ENCODE data around the gene IFFO2. TPM values are rescaled to one million over a fixed set of nuclear protein-coding genes. Genes with fewer than 3 reads are reported as not detected.

IFFO2 gene
- total RNA-seq, 6 donors from 2014 or later: 9.2 to 19.3 (median 11.0) TPM

DNA sequence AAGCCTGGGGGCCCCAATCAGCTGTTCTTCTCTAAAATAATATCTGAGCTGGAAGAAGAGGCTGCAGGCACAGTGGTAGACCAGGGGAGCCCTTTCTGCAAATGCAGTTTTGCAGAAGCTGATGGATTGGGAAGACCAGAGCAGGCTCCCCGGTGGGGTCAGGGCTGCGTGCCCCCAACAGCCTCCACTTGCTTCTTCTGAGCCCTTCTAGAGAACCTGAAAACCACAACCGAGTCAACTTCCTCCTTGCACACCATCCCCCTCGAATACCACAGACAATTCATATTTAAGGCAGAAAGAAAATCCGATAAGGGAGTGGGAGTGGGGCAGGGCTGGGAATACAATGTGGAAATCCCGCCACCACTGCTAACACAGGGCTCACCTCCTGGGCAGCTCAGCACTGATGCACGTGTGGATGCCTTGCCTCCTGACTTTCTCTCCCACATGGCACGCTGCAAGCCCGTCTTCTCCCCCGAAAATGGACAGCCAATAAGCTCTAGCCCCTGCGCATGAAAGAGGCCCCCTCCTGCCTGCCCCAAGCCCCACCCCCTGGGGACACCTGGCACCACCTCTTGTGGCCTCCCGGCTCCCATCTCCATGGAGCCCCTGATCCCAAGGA lies 28.7 kb downstream of the IFFO2 start:
- H3K27ac ChIP-seq: peak overlapping the region; percentile 79 to 90 (median 88)
- no peaks in the 10 kb centered on the region for H3K9me3 ChIP-seq
- DNase-seq (no peak), ATAC-seq (ENCODE audit: low FRiP score in 2 of 2) (no peak)
- TF ChIP-seq EP300 (IDR thresholded peaks at IDR 0.05) (no peak), POLR2AphosphoS5 (IDR thresholded peaks at IDR 0.05) (no peak), POLR2A (IDR thresholded peaks at IDR 0.05) (no peak)
- TF ChIP-seq, protein P1, sequence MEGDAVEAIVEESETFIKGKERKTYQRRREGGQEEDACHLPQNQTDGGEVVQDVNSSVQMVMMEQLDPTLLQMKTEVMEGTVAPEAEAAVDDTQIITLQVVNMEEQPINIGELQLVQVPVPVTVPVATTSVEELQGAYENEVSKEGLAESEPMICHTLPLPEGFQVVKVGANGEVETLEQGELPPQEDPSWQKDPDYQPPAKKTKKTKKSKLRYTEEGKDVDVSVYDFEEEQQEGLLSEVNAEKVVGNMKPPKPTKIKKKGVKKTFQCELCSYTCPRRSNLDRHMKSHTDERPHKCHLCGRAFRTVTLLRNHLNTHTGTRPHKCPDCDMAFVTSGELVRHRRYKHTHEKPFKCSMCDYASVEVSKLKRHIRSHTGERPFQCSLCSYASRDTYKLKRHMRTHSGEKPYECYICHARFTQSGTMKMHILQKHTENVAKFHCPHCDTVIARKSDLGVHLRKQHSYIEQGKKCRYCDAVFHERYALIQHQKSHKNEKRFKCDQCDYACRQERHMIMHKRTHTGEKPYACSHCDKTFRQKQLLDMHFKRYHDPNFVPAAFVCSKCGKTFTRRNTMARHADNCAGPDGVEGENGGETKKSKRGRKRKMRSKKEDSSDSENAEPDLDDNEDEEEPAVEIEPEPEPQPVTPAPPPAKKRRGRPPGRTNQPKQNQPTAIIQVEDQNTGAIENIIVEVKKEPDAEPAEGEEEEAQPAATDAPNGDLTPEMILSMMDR (IDR thresholded peaks at IDR 0.05): no peak
- peaks cover 59 to 75% (median 67%) of the 10 kb centered on the region in 4 donors for H3K4me1 ChIP-seq
- H3K27me3 ChIP-seq: no peaks in the 10 kb centered on the region
- no peaks in the 10 kb centered on the region for H3K36me3 ChIP-seq
- 42 to 54% methylated on average over 7 to 12 of the region's 12 CpGs for WGBS, 2 donors
- no peak overlapping the region for H3K4me3 ChIP-seq

DNA sequence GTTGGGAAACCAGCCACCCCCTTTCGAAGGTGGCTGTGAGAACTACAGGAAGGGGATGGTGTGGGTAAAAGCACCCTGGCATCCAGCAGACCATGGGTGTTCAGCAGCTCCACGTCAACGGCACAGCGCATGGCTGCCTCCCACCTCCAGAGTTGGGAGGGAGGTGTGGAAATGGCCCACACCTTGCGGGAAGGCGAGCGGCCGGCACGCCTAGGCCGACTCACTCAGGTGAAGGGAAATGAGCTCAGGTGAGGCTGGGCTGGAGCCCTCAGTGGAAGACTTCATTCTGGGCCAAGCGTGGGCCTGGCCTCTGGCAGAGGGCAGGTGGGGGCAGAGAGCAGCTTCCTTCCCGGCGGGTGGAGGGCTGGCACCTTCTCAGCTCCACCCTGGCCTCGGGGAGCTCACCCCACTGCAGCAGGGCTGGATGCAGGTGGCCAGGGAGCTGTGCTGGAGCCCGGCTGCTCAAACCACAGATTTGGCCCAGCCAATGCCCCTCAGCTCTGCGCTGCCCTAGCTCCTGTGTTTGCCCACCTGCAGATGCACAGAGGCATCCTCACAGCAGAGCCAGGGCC lies 29.3 kb downstream of the IFFO2 start:
- no peak for ATAC-seq (ENCODE audit: low FRiP score in 2 of 2)
- WGBS, 2 donors: 43 to 48% methylated on average over 3 to 15 of the region's 16 CpGs
- no peaks in the 10 kb centered on the region for H3K9me3 ChIP-seq

DNA sequence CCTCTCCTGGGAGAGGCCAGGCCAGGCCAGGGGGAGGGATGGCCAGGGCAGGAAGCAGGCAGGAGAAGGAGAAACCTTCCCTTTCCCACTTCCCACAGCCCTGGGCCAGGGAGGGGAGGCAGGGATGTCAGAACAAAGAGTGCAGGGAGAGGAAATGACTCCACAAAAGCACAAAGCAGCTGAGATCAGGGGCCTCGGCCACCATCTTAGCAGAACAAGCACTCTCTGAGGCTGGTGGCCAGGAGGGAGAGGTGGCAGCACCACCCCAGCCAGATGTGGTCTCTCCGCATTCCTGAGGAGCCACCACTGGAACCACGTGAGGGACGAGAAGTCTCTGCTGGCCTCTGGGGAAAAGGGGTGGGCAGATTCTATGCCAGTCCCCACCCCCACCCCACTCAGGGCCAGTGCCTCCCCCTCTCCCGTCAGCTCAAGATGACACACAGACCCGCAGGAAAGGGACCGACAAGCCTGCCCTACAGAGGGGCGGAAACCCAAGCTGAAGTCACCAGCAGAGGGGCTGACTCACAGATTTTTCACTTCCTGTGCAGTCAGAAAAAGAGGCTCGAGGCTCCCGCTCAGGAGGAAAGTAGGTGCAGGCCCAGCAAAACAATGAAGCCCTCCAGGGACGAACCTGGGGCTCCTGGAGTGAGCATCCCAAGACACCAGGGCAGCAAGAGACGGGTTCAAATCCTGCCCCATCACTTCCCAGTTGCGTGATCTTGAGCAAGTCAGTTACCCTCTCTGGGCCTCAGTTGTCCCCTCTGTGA lies 30.0 kb downstream of the IFFO2 start:
- Histone ChIP-seq H3K27me3 (no peaks in the 10 kb centered on the region), H3K9me3 (no peaks in the 10 kb centered on the region), H3K4me3 (peak overlapping the region in 1 of 4 donors; percentile 15), H3K27ac (peak overlapping the region; percentile 79 to 90 (median 88)), H3K36me3 (no peaks in the 10 kb centered on the region), H3K4me1 (peaks cover 70 to 75% (median 73%) of the 10 kb centered on the region in 4 donors)
- ATAC-seq (ENCODE audit: low FRiP score in 2 of 2) (peak; percentile 62 to 80), DNase-seq (peak in 1 of 2 donors; percentile 78)
- 13 to 31% methylated on average over 6 to 13 of the region's 13 CpGs for WGBS, 2 donors
- TF ChIP-seq EP300 (IDR thresholded peaks at IDR 0.05) (no peak), POLR2AphosphoS5 (IDR thresholded peaks at IDR 0.05) (peak in 1 of 2 donors; percentile 34), POLR2A (IDR thresholded peaks at IDR 0.05) (peak in 1 of 4 donors; percentile 45)

More for the DNA sequence above, 29.3 kb downstream of the IFFO2 start:
- no peak for TF ChIP-seq EP300 (IDR thresholded peaks at IDR 0.05)
- no peak for TF ChIP-seq POLR2AphosphoS5 (IDR thresholded peaks at IDR 0.05)
- TF ChIP-seq POLR2A (IDR thresholded peaks at IDR 0.05): no peak
- TF ChIP-seq, protein P1 (IDR thresholded peaks at IDR 0.05): no peak
- no peaks in the 10 kb centered on the region for H3K36me3 ChIP-seq
- peaks cover 65 to 75% (median 72%) of the 10 kb centered on the region in 4 donors for H3K4me1 ChIP-seq
- DNase-seq: no peak
- no peak overlapping the region for H3K4me3 ChIP-seq
- peak overlapping the region; percentile 79 to 90 (median 88) for H3K27ac ChIP-seq
- no peaks in the 10 kb centered on the region for H3K27me3 ChIP-seq

DNA sequence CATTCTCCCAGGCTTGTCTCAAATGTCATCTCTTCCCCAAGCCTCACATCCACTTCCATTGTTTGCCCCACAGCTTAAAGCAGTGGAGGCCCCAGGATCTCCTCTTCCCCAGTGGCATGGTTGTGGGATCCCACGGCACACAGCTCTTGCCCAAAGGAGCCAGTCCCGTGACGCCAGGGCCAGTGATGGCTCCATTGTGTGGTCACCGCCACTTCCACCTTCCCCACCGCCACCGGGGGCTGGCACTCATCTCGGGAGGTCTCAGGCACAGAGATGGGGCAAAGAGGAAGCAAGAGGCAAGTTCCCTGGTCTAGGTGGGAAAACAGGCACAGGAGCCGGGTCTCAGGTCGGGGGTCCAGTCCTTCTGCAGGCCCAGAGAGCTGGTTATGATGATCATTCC lies 31.2 kb downstream of the IFFO2 start:
- Histone ChIP-seq H3K27me3 (no peaks in the 10 kb centered on the region), H3K36me3 (peaks cover 0 to 6% (median 5%) of the 10 kb centered on the region in 4 donors), H3K27ac (peak overlapping the region in 3 of 4 donors; percentile 88 to 91 (median 88)), H3K4me3 (no peak overlapping the region), H3K4me1 (peaks cover 70 to 76% (median 74%) of the 10 kb centered on the region in 4 donors), H3K9me3 (no peaks in the 10 kb centered on the region)
- no peak for ATAC-seq (ENCODE audit: low FRiP score in 2 of 2)
- TF ChIP-seq POLR2A (IDR thresholded peaks at IDR 0.05) (no peak), POLR2AphosphoS5 (IDR thresholded peaks at IDR 0.05) (no peak), EP300 (IDR thresholded peaks at IDR 0.05) (no peak)
- TF ChIP-seq, protein P1 (IDR thresholded peaks at IDR 0.05): no peak
- 73 to 85% methylated on average over 9 of the region's 9 CpGs for WGBS, 2 donors
- DNase-seq: no peak

DNA sequence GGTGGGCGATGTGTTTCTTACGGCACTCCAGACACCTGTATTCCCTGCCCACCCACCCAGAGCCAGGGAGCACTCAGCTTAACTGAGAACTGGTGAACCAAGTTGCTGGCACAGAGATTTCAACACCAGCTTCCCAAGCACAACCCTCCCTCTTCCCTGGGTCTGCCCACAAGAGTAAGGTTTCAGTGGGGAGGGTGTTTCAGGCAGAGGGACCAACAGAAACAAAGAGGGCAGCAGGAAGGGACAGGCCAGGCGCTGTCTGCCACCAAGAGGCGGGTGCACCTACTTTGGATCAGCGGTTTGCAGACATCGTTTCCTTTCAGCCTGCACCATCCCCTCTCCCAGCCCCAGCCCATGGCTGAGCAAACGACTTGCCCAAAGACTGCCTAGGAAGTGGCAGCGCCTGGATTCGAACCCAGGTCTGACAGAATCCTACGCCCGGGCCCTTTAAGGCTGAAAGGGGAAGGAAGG lies 32.2 kb downstream of the IFFO2 start:
- ATAC-seq (ENCODE audit: low FRiP score in 2 of 2): no peak
- H3K4me3 ChIP-seq: no peak overlapping the region
- peaks cover 64 to 72% (median 71%) of the 10 kb centered on the region in 4 donors for H3K4me1 ChIP-seq
- WGBS, 2 donors: 44 to 49% methylated on average over 4 to 11 of the region's 11 CpGs
- TF ChIP-seq EP300 (IDR thresholded peaks at IDR 0.05) (no peak), POLR2A (IDR thresholded peaks at IDR 0.05) (no peak), POLR2AphosphoS5 (IDR thresholded peaks at IDR 0.05) (peak in 1 of 2 donors; percentile 10)
- TF ChIP-seq, protein P1 (IDR thresholded peaks at IDR 0.05): no peak
- H3K36me3 ChIP-seq: peaks cover 0 to 16% (median 8%) of the 10 kb centered on the region in 4 donors
- H3K27ac ChIP-seq: peak overlapping the region; percentile 61 to 91 (median 88)
- H3K27me3 ChIP-seq: no peaks in the 10 kb centered on the region
- no peaks in the 10 kb centered on the region for H3K9me3 ChIP-seq
- peak in 1 of 2 donors; percentile 45 for DNase-seq

Data from upper lobe of left lung (tissue), 6 donors.